Activated CD4-positive, alpha-beta T cell treated with anti-CD3 and anti-CD28 coated beads for 4 hours (primary cell): Measurements from ENCODE around the gene TBC1D2B.
"Not testable (repeated sequence)": the region's sequence is repeated elsewhere in the genome, so short reads cannot be mapped to it uniquely, and the experiment has no call there.

Source experiments
- DNase-seq, 2 donors: peaks; one replicate each; pipeline ENCODE4 v3.0.0-alpha.2; 2020

Gene TBC1D2B

GRCh38 chr15:77971875-77972274 is 105.6 kb downstream of the TBC1D2B start:
- DNase-seq: not testable (repeated sequence)

- not testable (repeated sequence) for DNase-seq
Measured at GRCh38 chr15:77970813-77971360, 106.6 kb downstream of the TBC1D2B start.

GRCh38 chr15:77969055-77969454 is 108.5 kb downstream of the TBC1D2B start:
- no peak for DNase-seq

- DNase-seq: no peak
Measured at GRCh38 chr15:77967798-77968197, 109.7 kb downstream of the TBC1D2B start.

GRCh38 chr15:77967235-77967615 is 110.3 kb downstream of the TBC1D2B start:
- not testable (repeated sequence) for DNase-seq

- peak; percentile 48 to 60 for DNase-seq
Measured at GRCh38 chr15:77966540-77967234, 110.8 kb downstream of the TBC1D2B start.

- DNase-seq: no peak
Measured at GRCh38 chr15:77964193-77964592, 113.3 kb downstream of the TBC1D2B start.

- DNase-seq: peak; percentile 68 to 79
Measured at GRCh38 chr15:77959432-77959879, 118.1 kb downstream of the TBC1D2B start.

GRCh38 chr15:77958716-77959431 is 118.6 kb downstream of the TBC1D2B start:
- DNase-seq: not testable (repeated sequence)

- DNase-seq: not testable (repeated sequence)
Measured at GRCh38 chr15:77958021-77958420, 119.5 kb downstream of the TBC1D2B start.

- DNase-seq: peak; percentile 7 to 15
Measured at GRCh38 chr15:77953926-77954325, 123.6 kb downstream of the TBC1D2B start.

GRCh38 chr15:77952928-77953446 is 124.5 kb downstream of the TBC1D2B start:
- not testable (repeated sequence) for DNase-seq

- DNase-seq: not testable (repeated sequence)
Measured at GRCh38 chr15:77951105-77951786, 126.3 kb downstream of the TBC1D2B start.

- not testable (repeated sequence) for DNase-seq
Measured at GRCh38 chr15:77950470-77950869, 127.0 kb downstream of the TBC1D2B start.

GRCh38 chr15:77945566-77945965 is 131.9 kb downstream of the TBC1D2B start:
- no peak for DNase-seq
